WTC11 (cell line): ENCODE measurements around the gene SNX9. TPM values are rescaled to one million over a fixed set of nuclear protein-coding genes. Genes with fewer than 3 reads are reported as not detected.

Source experiments
- ATAC-seq: fragments of 200-7000 bp; cut with Tn5 transposase; 2 replicates; pipeline ENCODE4 v1.10.0; 2021; ENCODE audit warnings: mild to moderate bottlenecking, moderate library complexity
- CTCF ChIA-PET: fragments of 300-600 bp; sonication (Branson Sonifier 250); formaldehyde crosslinking; loops from one replicate; lab custom pipeline; 2021; ENCODE audit warnings: antibody characterized with exemption; lab: Charles Lee
- POLR2A ChIA-PET: fragments of 350-600 bp; sonication (Branson Sonifier 250); formaldehyde crosslinking; loops from one replicate; lab custom pipeline; 2021; ENCODE audit warnings: antibody characterized with exemption; lab: Charles Lee
- DNase-seq: peaks from one replicate; pipeline ENCODE4 v3.0.0; 2021; ENCODE audit warnings: low spot score
- H3K27ac Mint-ChIP-seq: 2 replicates; pipeline ENCODE4 v1.8.0; 2021; ENCODE audit warnings: mixed read lengths
- H3K27me3 Mint-ChIP-seq: 2 replicates; pipeline ENCODE4 v1.8.0; 2021; ENCODE audit warnings: low read depth, mild to moderate bottlenecking, moderate library complexity, mixed read lengths
- H3K36me3 Mint-ChIP-seq: 2 replicates; pipeline ENCODE4 v1.8.0; 2021; ENCODE audit warnings: mixed read lengths
- H3K4me1 Mint-ChIP-seq: 2 replicates; pipeline ENCODE4 v1.8.0; 2022; ENCODE audit warnings: mixed read lengths
- H3K4me3 Mint-ChIP-seq: 2 replicates; pipeline ENCODE4 v1.8.0; 2021; ENCODE audit warnings: mild to moderate bottlenecking, moderate library complexity, mixed read lengths
- H3K9me3 Mint-ChIP-seq: 2 replicates; pipeline ENCODE4 v1.8.0; 2021; ENCODE audit warnings: mixed read lengths
- ATF2 ChIP-seq: sonication (generic); formaldehyde crosslinking; IDR thresholded peaks from 2 replicates; pipeline ENCODE4 v1.8.1; 2022; ENCODE audit warnings: low read depth, missing genetic modification reagents, borderline replicate concordance
- E2F4 ChIP-seq: sonication (generic); formaldehyde crosslinking; IDR thresholded peaks from 2 replicates; pipeline ENCODE4 v1.8.1; 2022; ENCODE audit warnings: low read depth, mild to moderate bottlenecking, moderate library complexity, missing genetic modification reagents, borderline replicate concordance
- FOXJ3 ChIP-seq: sonication (generic); formaldehyde crosslinking; IDR thresholded peaks from 2 replicates; pipeline ENCODE4 v1.9.0; 2021; ENCODE audit warnings: missing genetic modification reagents, mild to moderate bottlenecking, borderline replicate concordance
- IRF2 ChIP-seq: sonication (generic); formaldehyde crosslinking; IDR thresholded peaks from 2 replicates; pipeline ENCODE4 v1.8.0; 2022; ENCODE audit warnings: low read depth, missing genetic modification reagents, borderline replicate concordance
- NFE2L1 ChIP-seq: sonication (generic); formaldehyde crosslinking; IDR thresholded peaks from 2 replicates; pipeline ENCODE4 v1.8.1; 2023; ENCODE audit warnings: missing genetic modification reagents
- ZBTB21 ChIP-seq: sonication (generic); formaldehyde crosslinking; IDR thresholded peaks from 2 replicates; pipeline ENCODE4 v1.8.1; 2023; ENCODE audit warnings: mild to moderate bottlenecking, missing genetic modification reagents, borderline replicate concordance
- ZNF671 ChIP-seq: fragments of 250-450 bp; sonication (Bioruptor Pico); IDR thresholded peaks from 2 replicates; pipeline ENCODE4 v1.8.0; 2021; ENCODE audit warnings: mild to moderate bottlenecking
- total RNA-seq: library from RNA; stranded (reverse); gene quantifications from 3 replicates; pipeline ENCODE4 v1.2.3, GENCODE V29; 2021
- TF ChIP-seq, protein P1 (sequence below): sonication (generic); formaldehyde crosslinking; IDR thresholded peaks from 2 replicates; pipeline ENCODE4 v1.8.1; 2023; ENCODE audit warnings: mild to moderate bottlenecking, moderate library complexity, missing genetic modification reagents
- TF ChIP-seq, protein P2 (sequence below): fragments of 200-600 bp; IDR thresholded peaks from 2 replicates; pipeline ENCODE4 v1.8.0; 2022; ENCODE audit warnings: antibody characterized with exemption

The SNX9 gene
- total RNA-seq, 1 experiment from 2014 or later: 35.0 TPM

DNA sequence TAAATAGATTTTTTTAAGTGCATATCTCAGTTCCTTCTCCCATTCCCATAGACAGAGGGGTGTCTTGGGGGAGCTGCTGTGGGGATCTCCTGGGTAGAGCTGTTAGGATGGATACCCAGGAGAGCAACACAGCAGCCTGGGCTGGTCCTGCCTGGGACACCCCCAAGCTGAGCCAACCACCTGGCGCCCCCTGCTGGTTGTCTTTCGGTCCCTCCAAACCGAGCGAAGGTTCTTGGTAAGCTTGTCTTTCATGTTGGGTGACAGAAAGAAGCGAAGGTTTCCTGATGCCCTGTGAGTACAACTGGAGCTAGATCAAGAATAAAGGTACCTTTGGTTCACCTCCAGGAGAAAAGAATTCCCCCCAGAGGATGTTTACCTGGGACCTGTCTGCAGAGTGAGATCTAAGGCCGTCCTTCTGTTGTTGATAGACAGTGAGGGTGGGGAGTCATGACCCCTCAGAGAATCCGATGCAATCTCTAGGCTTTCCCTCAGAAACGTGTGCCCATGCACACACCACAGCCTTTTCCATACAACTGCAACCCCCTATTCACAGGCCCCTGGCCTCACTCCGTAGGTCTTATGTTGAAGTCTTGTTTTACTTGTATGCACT is 50.8 kb downstream of the SNX9 start (continued):
- no peak for TF ChIP-seq ZBTB21
- TF ChIP-seq, protein P1, sequence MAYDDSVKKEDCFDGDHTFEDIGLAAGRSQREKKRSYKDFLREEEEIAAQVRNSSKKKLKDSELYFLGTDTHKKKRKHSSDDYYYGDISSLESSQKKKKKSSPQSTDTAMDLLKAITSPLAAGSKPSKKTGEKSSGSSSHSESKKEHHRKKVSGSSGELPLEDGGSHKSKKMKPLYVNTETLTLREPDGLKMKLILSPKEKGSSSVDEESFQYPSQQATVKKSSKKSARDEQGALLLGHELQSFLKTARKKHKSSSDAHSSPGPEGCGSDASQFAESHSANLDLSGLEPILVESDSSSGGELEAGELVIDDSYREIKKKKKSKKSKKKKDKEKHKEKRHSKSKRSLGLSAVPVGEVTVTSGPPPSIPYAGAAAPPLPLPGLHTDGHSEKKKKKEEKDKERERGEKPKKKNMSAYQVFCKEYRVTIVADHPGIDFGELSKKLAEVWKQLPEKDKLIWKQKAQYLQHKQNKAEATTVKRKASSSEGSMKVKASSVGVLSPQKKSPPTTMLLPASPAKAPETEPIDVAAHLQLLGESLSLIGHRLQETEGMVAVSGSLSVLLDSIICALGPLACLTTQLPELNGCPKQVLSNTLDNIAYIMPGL (CRISPR knock-in tag): peak; percentile 56; the same call in 1 of the 2 replicates
- TF ChIP-seq, protein P2, sequence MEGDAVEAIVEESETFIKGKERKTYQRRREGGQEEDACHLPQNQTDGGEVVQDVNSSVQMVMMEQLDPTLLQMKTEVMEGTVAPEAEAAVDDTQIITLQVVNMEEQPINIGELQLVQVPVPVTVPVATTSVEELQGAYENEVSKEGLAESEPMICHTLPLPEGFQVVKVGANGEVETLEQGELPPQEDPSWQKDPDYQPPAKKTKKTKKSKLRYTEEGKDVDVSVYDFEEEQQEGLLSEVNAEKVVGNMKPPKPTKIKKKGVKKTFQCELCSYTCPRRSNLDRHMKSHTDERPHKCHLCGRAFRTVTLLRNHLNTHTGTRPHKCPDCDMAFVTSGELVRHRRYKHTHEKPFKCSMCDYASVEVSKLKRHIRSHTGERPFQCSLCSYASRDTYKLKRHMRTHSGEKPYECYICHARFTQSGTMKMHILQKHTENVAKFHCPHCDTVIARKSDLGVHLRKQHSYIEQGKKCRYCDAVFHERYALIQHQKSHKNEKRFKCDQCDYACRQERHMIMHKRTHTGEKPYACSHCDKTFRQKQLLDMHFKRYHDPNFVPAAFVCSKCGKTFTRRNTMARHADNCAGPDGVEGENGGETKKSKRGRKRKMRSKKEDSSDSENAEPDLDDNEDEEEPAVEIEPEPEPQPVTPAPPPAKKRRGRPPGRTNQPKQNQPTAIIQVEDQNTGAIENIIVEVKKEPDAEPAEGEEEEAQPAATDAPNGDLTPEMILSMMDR: peak; percentile 90
- TF ChIP-seq, all 79 proteins: peak for 4

DNA sequence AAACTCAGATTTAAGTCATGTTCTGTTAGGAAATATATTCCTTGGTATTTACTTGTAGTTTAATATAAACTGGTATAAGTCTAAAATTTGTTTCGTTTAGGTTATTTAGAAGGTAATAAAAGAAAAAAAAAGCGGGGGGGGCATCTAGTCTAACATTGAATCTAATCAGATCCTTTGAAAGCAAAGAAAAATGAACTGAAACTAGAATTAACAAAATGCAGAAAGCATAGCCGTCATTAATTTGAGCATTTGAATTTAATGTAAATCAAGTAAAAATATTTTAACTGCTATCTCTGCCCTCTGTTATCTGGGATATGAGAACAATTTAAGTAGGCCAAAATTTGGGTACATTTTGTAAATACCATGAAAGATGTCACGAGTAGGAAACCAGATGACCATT is 54.1 kb downstream of the SNX9 start:
- ChIA-PET CTCF (interaction anchor here (1.0 kb wide), 1 partner anchor 28 kb away, joined by 6 read pairs; no protein-coding TSS in a partner anchor), POLR2A (no interaction called here)
- H3K27me3 Mint-ChIP-seq: no peaks in the 10 kb centered on the region
- peaks cover 49% of the 10 kb centered on the region for H3K4me1 Mint-ChIP-seq
- no peak for ATAC-seq
- H3K4me3 Mint-ChIP-seq: no peak overlapping the region
- H3K9me3 Mint-ChIP-seq: no peaks in the 10 kb centered on the region
- H3K36me3 Mint-ChIP-seq: peaks cover 43% of the 10 kb centered on the region
- TF ChIP-seq E2F4 (CRISPR knock-in tag): no peak
- TF ChIP-seq, all 79 proteins: peak for 0
- DNase-seq: no peak
- H3K27ac Mint-ChIP-seq: peak overlapping the region; percentile 46; the same call in 1 of the 2 replicates

GRCh38 chr6:157877573-157878438 is 54.8 kb downstream of the SNX9 start:
- peaks cover 44% of the 10 kb centered on the region for H3K4me1 Mint-ChIP-seq
- ChIA-PET POLR2A (interaction anchor here (0.7 kb wide), 1 partner anchor 1816 kb away, joined by 4 read pairs; no protein-coding TSS in a partner anchor), CTCF (interaction anchor here (0.5 to 1.0 kb wide), 2 partner anchors 29 to 307 kb away, joined by 3 to 6 read pairs; no protein-coding TSS in a partner anchor)
- peak overlapping the region; percentile 83 for H3K27ac Mint-ChIP-seq
- peaks cover 49% of the 10 kb centered on the region for H3K36me3 Mint-ChIP-seq
- no peak for DNase-seq
- TF ChIP-seq ZNF671 (CRISPR knock-in tag): no peak
- no peak for TF ChIP-seq FOXJ3
- no peak for TF ChIP-seq NFE2L1 (CRISPR knock-in tag)
- TF ChIP-seq, protein P2: no peak
- TF ChIP-seq ATF2 (CRISPR knock-in tag): no peak
- no peak for TF ChIP-seq IRF2 (CRISPR knock-in tag)
- TF ChIP-seq, all 79 proteins: peak for 0
- Mint-ChIP-seq H3K4me3 (no peak overlapping the region), H3K9me3 (no peaks in the 10 kb centered on the region), H3K27me3 (no peaks in the 10 kb centered on the region)
- ATAC-seq: no peak
